PC-3 (cell line): ENCODE results near the gene MUC20.
"Not testable (repeated sequence)": the region's sequence is repeated elsewhere in the genome, so short reads cannot be mapped to it uniquely, and the experiment has no call there.

Experiments used
- CTCF ChIP-seq: fragments of 300-600 bp; sonication (generic); conservative IDR thresholded peaks from 2 replicates; pipeline ENCODE4 v1.5.1; 2017; ENCODE audit warnings: antibody characterized with exemption, low read depth, mild to moderate bottlenecking, low read length
- EZH2 ChIP-seq: fragments of 300-600 bp; sonication (generic); IDR thresholded peaks from one replicate; pipeline ENCODE4 v1.6.1; 2017; ENCODE audit warnings: antibody characterized with exemption, mild to moderate bottlenecking, low read length; ENCODE audit not compliant: unreplicated experiment
- EZH2phosphoT487 ChIP-seq: fragments of 300-600 bp; sonication (generic); IDR thresholded peaks from 2 replicates; pipeline ENCODE4 v1.6.1; 2018; ENCODE audit warnings: mild to moderate bottlenecking, antibody characterized with exemption, low read length, borderline replicate concordance

- TF ChIP-seq CTCF, EZH2, EZH2phosphoT487: not testable (repeated sequence)
Observed at GRCh38 chr3:195687209-195687760, 33.5 kb upstream of the MUC20 start.
